SKM-1 treated with dmso at 0.1 percent for 144 hours (cell line): Measurements from ENCODE around the gene GALNT9.

Source experiments
- DNase-seq: peaks from one replicate; lab custom pipeline; 2025; ENCODE audit not compliant: unreplicated experiment; lab: John Stamatoyannopoulos, UW

GALNT9 gene

DNA sequence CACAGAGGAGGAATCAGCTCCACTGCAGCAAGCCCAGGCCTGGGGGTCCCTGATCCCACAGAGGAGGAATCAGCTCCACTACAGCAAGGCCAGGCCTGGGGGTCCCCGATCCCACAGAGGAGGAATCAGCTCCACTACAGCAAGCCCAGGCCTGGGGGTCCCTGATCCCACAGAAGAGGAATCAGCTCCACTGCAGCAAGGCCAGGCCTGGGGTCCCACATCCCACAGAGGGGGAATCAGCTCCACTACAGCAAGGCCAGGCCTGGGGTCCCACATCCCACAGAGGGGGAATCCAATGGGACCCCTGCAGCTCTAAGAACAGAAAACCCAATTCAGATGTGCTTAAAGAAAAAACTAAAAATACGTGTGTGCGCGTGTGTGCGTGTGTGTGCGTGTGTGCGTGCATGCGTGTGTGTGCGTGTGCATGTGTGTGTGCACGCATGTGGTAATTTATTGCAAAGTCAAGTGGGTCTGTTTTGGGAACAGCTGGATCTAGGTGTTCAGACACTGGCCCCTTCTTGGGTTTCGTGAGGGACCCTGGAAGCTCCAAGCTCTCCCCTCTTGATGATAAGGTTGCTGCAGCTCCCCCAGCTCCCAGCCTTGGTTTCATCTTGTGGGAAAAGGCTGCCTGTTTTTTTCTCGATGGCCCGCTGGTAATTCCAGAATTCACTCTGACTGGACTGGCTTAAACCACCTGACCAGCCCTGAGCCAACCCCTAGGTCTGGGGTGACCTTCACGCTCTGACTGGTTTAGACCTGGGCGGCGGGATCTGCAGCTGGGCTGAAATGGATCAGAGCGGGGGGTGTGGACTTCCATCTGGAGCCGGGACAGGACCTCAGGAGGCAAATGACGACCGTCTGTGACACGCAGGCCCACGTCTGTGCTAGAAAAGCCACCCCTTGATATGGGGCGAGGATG lies 47.1 kb downstream of the GALNT9 start:
- DNase-seq = no peak

DNA sequence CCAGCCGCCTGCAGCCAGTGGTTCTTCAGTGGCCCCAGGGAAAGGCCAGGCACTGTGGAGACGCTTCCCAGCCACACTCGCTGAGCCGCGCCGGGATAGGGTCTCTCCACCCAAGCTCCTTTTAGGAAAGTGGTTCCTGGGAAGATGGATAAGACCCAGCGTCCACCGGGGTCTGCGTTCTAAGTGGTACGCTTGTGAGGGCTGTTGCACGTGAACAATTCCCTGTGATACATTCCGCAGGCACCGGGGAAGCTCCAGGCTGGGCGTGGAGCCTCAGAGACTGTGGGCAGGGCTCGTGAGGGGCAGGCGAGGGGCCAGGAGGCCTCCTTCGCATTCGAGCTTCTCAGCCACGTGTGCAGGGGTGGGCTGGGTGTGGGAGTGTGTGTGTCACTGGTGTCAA lies 48.4 kb downstream of the GALNT9 start:
- no peak for DNase-seq

GRCh38 chr12:132280406-132280805 lies 49.0 kb downstream of the GALNT9 start:
- DNase-seq = no peak

DNA sequence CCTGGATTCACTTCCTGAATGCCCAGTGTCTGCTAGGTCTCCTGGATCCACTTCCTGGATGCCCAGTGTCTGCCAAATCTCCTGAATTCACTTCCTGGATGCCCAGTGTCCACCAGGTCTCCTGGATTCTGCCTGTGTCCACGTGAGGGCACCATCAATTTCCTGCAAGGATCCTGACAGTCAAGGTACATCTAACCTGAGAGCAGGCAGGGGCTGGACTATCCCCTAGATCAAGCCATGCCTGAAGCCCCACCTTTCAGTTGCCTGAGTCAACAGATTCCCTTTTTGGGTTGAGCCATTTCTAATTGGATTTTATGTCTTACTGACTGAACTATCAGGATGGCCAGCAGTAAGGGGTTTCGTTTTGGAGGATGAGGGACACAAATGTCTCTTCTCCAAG lies 49.5 kb downstream of the GALNT9 start:
- no peak for DNase-seq

DNA sequence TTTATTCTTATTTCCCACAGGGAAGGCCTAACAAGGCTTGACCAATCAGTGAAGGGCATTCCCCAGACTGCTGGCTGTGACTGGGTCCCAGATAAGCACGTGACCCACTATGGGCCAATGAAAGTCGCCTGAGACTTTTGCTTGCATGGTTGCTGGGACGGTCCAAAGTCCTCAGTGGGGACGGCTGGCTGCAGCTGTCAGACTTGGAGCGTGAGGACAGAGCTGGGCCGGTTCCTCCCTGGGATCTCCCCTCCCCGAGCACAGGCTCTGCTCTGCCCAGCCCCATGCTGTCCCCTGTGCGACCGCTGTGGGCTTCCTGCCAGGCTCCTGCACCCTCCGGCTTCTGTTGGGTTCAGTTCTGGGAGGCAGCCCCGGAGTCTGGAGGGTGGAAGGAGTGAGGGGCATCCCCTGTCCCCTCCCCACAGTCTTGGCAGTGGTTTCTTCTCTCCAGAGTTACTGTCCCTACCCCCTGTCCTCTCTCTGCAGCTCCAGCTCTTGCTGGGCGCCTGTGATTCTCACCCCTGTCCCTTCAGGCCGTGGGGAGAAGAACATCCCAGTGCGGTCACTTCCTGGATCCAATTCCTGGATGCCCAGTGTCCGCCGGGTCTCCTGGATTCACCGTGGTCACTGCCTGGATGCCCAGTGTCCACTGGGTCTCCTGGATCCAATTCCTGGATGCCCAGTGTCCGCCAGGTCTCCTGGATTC lies 50.1 kb downstream of the GALNT9 start:
- DNase-seq = no peak

- no peak for DNase-seq
These were observed 50.8 kb downstream of the GALNT9 start for GRCh38 chr12:132278401-132279183.

GRCh38 chr12:132277949-132278348 lies 51.4 kb downstream of the GALNT9 start:
- no peak for DNase-seq

- DNase-seq = no peak
These were observed 51.9 kb downstream of the GALNT9 start for GRCh38 chr12:132277374-132277941.

GRCh38 chr12:132276827-132277373 lies 52.5 kb downstream of the GALNT9 start:
- no peak for DNase-seq

GRCh38 chr12:132276066-132276826 lies 53.1 kb downstream of the GALNT9 start:
- no peak for DNase-seq

- no peak for DNase-seq
These were observed 53.8 kb downstream of the GALNT9 start for GRCh38 chr12:132275631-132276030.

DNA sequence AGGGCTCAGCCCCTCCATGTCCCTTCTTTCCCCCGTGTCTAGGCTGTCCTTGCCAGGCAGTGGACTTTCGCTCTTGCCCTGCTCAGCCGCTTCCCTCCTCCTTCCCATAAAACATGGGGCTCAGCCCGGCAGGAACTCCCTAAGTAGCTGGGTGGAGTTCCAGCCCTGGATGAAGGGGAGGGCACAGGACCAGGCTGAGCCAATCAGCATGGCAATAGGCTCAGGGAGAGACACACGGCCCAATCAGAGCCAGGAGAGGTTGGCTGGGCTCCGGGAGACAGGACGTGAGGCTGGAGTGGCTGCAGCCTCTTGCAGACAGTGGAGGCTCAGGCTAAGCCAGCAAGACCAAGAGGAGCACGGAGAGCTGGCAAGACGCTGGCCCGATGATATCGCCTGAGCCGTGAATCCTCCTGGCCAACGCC lies 54.3 kb downstream of the GALNT9 start:
- no peak for DNase-seq

DNA sequence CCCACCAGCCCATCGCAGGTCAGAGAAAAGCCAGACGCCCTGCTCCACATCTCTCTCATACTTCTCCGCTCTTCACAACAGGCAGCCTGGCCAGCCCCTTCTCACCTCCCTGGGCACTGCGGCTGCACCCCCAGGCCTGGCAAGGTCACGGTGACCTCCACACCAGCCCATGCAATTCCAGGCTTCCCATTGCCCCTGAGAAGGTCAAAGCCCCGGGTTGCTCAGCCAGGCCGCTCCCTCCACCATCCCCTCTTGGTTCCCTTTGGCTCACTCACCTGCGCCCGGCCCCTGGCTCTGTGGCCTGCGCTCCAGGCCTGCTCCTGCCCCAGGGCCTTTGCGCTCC lies 55.4 kb downstream of the GALNT9 start:
- no peak for DNase-seq

GRCh38 chr12:132272711-132273110 lies 56.7 kb downstream of the GALNT9 start:
- DNase-seq = no peak

DNA sequence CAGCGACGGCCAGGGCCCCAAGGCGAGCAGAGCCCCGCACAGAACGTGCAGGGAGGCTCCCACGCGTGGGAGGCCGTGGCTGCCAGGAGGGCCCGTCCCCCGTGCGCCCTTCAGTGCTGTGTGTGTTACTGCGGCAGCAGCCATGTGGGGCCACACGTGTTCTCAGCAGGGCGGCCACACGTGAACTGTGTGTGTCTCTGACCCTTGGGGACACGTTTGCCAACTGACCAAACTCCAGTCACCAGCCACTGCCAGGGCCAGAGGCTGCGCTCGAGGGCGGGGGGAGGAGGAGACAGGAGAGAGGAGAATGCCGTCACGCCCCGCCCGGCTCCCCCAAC lies 57.7 kb downstream of the GALNT9 start:
- no peak for DNase-seq

GRCh38 chr12:132270969-132271754 lies 58.2 kb downstream of the GALNT9 start:
- no peak for DNase-seq

DNA sequence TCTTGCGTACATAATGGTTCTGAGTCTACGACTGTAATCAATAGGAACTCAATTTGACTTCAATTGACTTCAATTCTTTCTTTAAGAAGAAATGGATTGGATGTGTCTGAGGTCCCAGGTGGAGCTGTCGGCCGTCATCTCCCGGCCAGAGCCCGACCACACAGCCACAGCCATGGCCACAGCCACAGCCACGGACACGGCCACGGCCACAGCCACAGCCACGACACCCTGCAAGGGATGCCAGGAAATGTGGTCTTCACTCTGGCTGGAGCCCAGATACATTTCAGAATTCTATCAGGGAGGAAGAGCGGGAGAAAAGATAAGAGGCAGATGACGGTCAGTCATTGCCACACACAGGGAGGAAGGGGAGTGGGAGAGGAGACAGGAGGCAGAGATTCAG lies 58.9 kb downstream of the GALNT9 start:
- DNase-seq = no peak

- no peak for DNase-seq
These were observed 60.0 kb downstream of the GALNT9 start for GRCh38 chr12:132269271-132269968.

DNA sequence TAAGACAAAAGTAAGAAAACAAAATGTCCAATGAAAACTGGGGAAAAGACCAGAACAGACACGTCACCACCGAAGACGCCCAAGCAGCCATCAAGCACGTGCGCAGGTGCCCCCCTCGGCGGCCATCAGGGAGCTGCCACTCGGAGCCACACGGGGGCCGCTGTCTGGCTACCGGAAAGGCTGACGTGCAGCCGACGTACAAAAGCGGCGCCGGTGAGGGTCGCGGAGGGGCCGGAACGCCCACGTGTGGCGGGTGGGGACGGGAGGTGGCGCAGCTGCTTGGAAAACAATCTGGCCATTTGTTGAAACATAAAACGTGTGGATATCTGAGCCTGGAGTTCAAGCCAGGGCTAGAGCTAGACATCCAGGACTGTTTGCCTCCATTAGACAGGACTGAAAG lies 60.7 kb downstream of the GALNT9 start:
- DNase-seq = no peak
